GM12878 (cell line): Measurements from ENCODE around the gene CACNA1G. TPM values are rescaled to one million over a fixed set of nuclear protein-coding genes. Genes with fewer than 3 reads are reported as not detected.

Experiments used
- ATAC-seq: fragments of 200-7000 bp; cut with Tn5 transposase; 3 replicates; pipeline ENCODE4 v1.9.1; 2020; ENCODE audit warnings: mild to moderate bottlenecking, moderate library complexity
- BruUV-seq: library from RNA; stranded (reverse); fragments of 400-500 nt; replicated peaks from 2 replicates; lab custom pipeline; 2021; lab: Mats Ljungman, UMichigan
- CTCF ChIA-PET: fragments of 300-600 bp; sonication (Branson Sonifier 250); formaldehyde crosslinking; extraction: SDS; loops from one replicate; lab custom pipeline; 2021; ENCODE audit warnings: inconsistent platforms; lab: Yijun Ruan, JAX
- POLR2A ChIA-PET: fragments of 350-600 bp; formaldehyde crosslinking; extraction: SDS; loops from one replicate; lab custom pipeline; 2021; ENCODE audit warnings: inconsistent platforms; lab: Charles Lee
- RAD21 ChIA-PET: fragments of 300-600 bp; sonication (Branson Sonifier 250); formaldehyde crosslinking; loops from one replicate; lab custom pipeline; 2023; ENCODE audit warnings: antibody characterized with exemption; ENCODE audit not compliant: unreplicated experiment; lab: Charles Lee
- SMC1A ChIA-PET: fragments of 300-600 bp; sonication (Branson Sonifier 250); formaldehyde crosslinking; loops from one replicate; lab custom pipeline; 2023; ENCODE audit not compliant: unreplicated experiment, uncharacterized antibody; lab: Charles Lee
- DNase-seq: peaks from one replicate; pipeline ENCODE4 v3.0.0-alpha.2; 2011; ENCODE audit warnings: low read depth, low spot score
- FAIRE-seq: peaks from 3 replicates; lab custom pipeline; 2011; peaks lifted over from hg19 to GRCh38; lab: Jason Lieb, UNC
- H2AFZ ChIP-seq: 2 replicates; pipeline ENCODE4 v1.6.0; 2011; ENCODE audit warnings: low read depth, low read length, control low read depth; ENCODE audit not compliant: control insufficient read depth
- H3K27ac ChIP-seq: 2 replicates; pipeline ENCODE4 v1.5.1; 2011; ENCODE audit warnings: control low read depth; ENCODE audit not compliant: control insufficient read depth, insufficient read depth
- H3K27me3 ChIP-seq, 2 experiments: replicated peaks in 1 of 2; 2 replicates each; pipeline versions ENCODE4 v1.6.0 to v1.6.1; 2011; ENCODE audit warnings: low read length in 1 of 2; ENCODE audit not compliant: control insufficient read depth in 2 of 2, insufficient read depth in 2 of 2
- H3K36me3 ChIP-seq, 2 experiments: 2 replicates each; pipeline ENCODE4 v1.5.1; 2011; ENCODE audit warnings: low read length in 1 of 2; ENCODE audit not compliant: control insufficient read depth in 2 of 2, insufficient read depth in 2 of 2
- H3K4me1 ChIP-seq: 2 replicates; pipeline ENCODE4 v1.6.1; 2011; ENCODE audit warnings: mild to moderate bottlenecking, low read length, moderate library complexity, mixed read lengths; ENCODE audit not compliant: control insufficient read depth, insufficient read depth
- H3K4me2 ChIP-seq: 2 replicates; pipeline ENCODE4 v1.6.0; 2011; ENCODE audit warnings: control low read depth; ENCODE audit not compliant: control insufficient read depth, insufficient read depth
- H3K4me3 ChIP-seq: fragments of 200-600 bp; sonication (generic); 2 replicates; pipeline ENCODE4 v1.5.1; 2016
- H3K79me2 ChIP-seq: 2 replicates; pipeline ENCODE4 v1.6.0; 2011; ENCODE audit warnings: low read length; ENCODE audit not compliant: control insufficient read depth, insufficient read depth
- H3K9ac ChIP-seq: 2 replicates; pipeline ENCODE4 v1.8.0; 2011; ENCODE audit warnings: low read length, control low read depth, mixed read lengths; ENCODE audit not compliant: control insufficient read depth, insufficient read depth
- H3K9me3 ChIP-seq: replicated peaks from 3 replicates; pipeline ENCODE4 v1.5.1; 2011; ENCODE audit warnings: mild to moderate bottlenecking, low read length; ENCODE audit not compliant: control insufficient read depth, insufficient read depth
- H4K20me1 ChIP-seq: 2 replicates; pipeline ENCODE4 v1.6.0; 2011; ENCODE audit not compliant: control insufficient read depth, insufficient read depth
- BRCA1 ChIP-seq: IDR thresholded peaks from 2 replicates; pipeline ENCODE4 v1.6.1; 2011; ENCODE audit warnings: low read depth, low read length, improper control_type of control experiment
- CBFB ChIP-seq: IDR thresholded peaks from 2 replicates; pipeline ENCODE4 v1.6.1; 2016; ENCODE audit warnings: antibody characterized with exemption, low read depth
- CBX3 ChIP-seq: fragments of 200-600 bp; sonication (generic); IDR thresholded peaks from 2 replicates; pipeline ENCODE4 v1.6.1; 2016; ENCODE audit warnings: low read depth, borderline replicate concordance
- ESRRA ChIP-seq: IDR thresholded peaks from 2 replicates; pipeline ENCODE4 v1.6.1; 2012; ENCODE audit warnings: mild to moderate bottlenecking, low read length, improper control_type of control experiment
- KAT2A ChIP-seq: conservative IDR thresholded peaks from 2 replicates; pipeline ENCODE4 v1.6.1; 2011; ENCODE audit warnings: low read depth, low read length; ENCODE audit not compliant: control insufficient read depth
- MEF2A ChIP-seq: IDR thresholded peaks from 2 replicates; pipeline ENCODE4 v1.6.1; 2011; ENCODE audit warnings: low read depth, mild to moderate bottlenecking, low read length, moderate library complexity; ENCODE audit not compliant: insufficient read depth
- NFYB ChIP-seq: IDR thresholded peaks from 2 replicates; pipeline ENCODE4 v1.6.1; 2011; ENCODE audit warnings: low read depth, mild to moderate bottlenecking, low read length, improper control_type of control experiment, moderate library complexity; ENCODE audit not compliant: insufficient read depth
- NR2F1 ChIP-seq: fragments of 450-650 bp; conservative IDR thresholded peaks from 2 replicates; pipeline ENCODE4 v1.6.1; 2017; ENCODE audit warnings: mild to moderate bottlenecking
- PKNOX1 ChIP-seq: fragments of 450-650 bp; IDR thresholded peaks from 2 replicates; pipeline ENCODE4 v1.6.1; 2016; ENCODE audit warnings: mild to moderate bottlenecking
- RAD21 ChIP-seq: IDR thresholded peaks from 2 replicates; pipeline ENCODE4 v1.6.1; 2011; ENCODE audit warnings: mild to moderate bottlenecking, low read depth, low read length, moderate library complexity; ENCODE audit not compliant: insufficient read depth
- TARDBP ChIP-seq: IDR thresholded peaks from 2 replicates; pipeline ENCODE4 v1.6.1; 2016; ENCODE audit warnings: borderline replicate concordance
- TCF7 ChIP-seq: IDR thresholded peaks from 2 replicates; pipeline ENCODE4 v1.6.1; 2014; ENCODE audit warnings: antibody characterized with exemption, borderline replicate concordance
- WRNIP1 ChIP-seq: IDR thresholded peaks from 2 replicates; pipeline ENCODE4 v1.6.1; 2011; ENCODE audit warnings: low read depth, low read length, improper control_type of control experiment, borderline replicate concordance
- ZNF217 ChIP-seq: fragments of 450-650 bp; IDR thresholded peaks from 2 replicates; pipeline ENCODE4 v1.6.1; 2017; ENCODE audit warnings: antibody characterized with exemption, mild to moderate bottlenecking
- WGBS: methylation state at CpG from one replicate; pipeline ENCODE4 v1.1.6; 2016; ENCODE audit warnings: low lambda C conversion rate; ENCODE audit not compliant: insufficient replicate concordance, insufficient coverage; ENCODE audit errors: missing lambda C conversion rate; 5-methylcytosine and 5-hydroxymethylcytosine counted together
- in situ Hi-C: fragments of 300-500 bp; cut with MboI; formaldehyde crosslinking; loops from 9 replicates; pipeline ENCODE4 v1.14.3; 2018; ENCODE audit warnings: mixed read lengths
- intact Hi-C: fragments of 100-400 bp; cut with micrococcal nuclease; formaldehyde crosslinking; loops from one replicate; pipeline ENCODE4 v1.14.2; 2022; ENCODE audit not compliant: unreplicated experiment
- polyA plus RNA-seq, 11 experiments: library from polyadenylated mRNA; depleted of rRNA in 4 of 11; unstranded in 6 of 11; stranded (reverse) in 5 of 11; fragments of >200 nt; fragmentation: Nextera tagmentation in 4 of 11; fragmentation: Illumina TruSeq in 1 of 11; extraction: Ambion mirVana in 4 of 11; extraction: Trizol in 1 of 11; gene quantifications; 1 replicate in 1 of 11; 2 replicates in 10 of 11; pipeline versions ENCODE4 v1.2.1 to v1.2.3, GENCODE V29; 2011 to 2016; ENCODE audit warnings: inconsistent platforms in 2 of 11, missing spikeins in 2 of 11, low read depth in 1 of 11
- total RNA-seq, 4 experiments: library from RNA; depleted of rRNA in 3 of 4; stranded (reverse); fragments of >200 nt in 3 of 4; fragmentation: Illumina TruSeq in 1 of 4; extraction: Trizol in 1 of 4; gene quantifications; 2 replicates each; pipeline versions ENCODE4 v1.2.1 to v1.2.3, GENCODE V29; 2013 to 2021

The CACNA1G gene
- total and polyA plus RNA-seq, 10 of the 15 experiments (the other 5 are each of a cell fraction or from before 2014, with no cell fraction given), result 0.03 to 0.15 TPM; not detected in 8

DNA sequence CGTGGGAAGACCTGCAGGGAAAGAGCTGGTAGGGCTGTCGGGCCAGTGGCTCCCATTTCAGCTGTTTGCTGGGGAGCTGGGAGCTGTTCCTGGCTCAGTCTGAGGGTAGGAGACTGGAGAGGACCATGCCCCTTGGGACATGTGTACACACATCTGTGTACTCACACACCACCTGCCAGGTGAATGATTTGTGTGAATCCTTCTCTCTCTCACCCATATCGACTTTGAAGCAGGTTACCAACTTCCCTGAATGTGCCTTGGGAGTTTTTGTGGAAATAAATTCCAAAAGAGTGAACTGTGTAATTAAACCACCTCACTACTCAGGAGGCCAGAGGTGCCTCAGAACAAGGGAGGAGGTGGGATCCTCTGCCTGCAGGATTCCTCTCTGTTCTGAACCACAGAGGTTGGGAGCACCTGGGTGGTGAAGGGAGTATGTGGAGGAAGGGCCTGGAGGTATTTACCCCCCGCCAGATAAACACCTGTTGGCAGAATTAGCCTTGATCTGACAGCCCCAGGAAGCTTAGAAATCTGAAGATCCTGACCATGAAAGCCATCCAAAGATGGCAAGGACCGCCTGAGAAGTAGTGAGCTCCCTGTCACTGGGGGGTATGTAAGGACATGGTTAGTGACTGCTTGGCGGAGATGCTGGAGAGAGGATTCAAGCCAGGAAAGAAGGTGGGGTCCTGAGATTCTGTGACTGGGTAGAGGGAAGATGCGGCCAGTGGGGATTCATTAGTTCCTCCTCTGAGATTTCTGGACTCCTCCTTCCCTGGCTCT is 77.5 kb downstream of the CACNA1G start (continued):
- no peak for TF ChIP-seq MEF2A
- TF ChIP-seq PKNOX1, result no peak
- TF ChIP-seq TARDBP, result no peak

GRCh38 chr17:50638606-50638965 is 78.1 kb downstream of the CACNA1G start:
- 15% methylated on average over 2 of the region's 2 CpGs for WGBS
- no peaks in the 10 kb centered on the region for H4K20me1 ChIP-seq
- intact Hi-C loops, result no loop called here
- H3K27ac ChIP-seq, result no peak overlapping the region
- no peaks in the 10 kb centered on the region for H3K36me3 ChIP-seq
- ATAC-seq (no peak), DNase-seq (no peak), FAIRE-seq (no peak)
- no peak overlapping the region for H3K9ac ChIP-seq
- H3K9me3 ChIP-seq, result no peaks in the 10 kb centered on the region
- ChIA-PET RAD21 (interaction anchor here (0.7 kb wide), 1 partner anchor 58 kb away, joined by 3 read pairs; no protein-coding TSS in a partner anchor), SMC1A (interaction anchor here (0.7 to 3.8 kb wide), 2 partner anchors 15 to 57 kb away, joined by 3 to 17 read pairs; no protein-coding TSS in a partner anchor), CTCF (interaction anchor here (0.6 to 17.1 kb wide), 5 partner anchors 10 to 64 kb away, joined by 3 to 211 read pairs (median 3); no protein-coding TSS in a partner anchor), POLR2A (interaction anchor here (0.9 kb wide), 1 partner anchor 11 kb away, joined by 3 read pairs; no protein-coding TSS in a partner anchor)
- BruUV-seq, result no TSS peak
- no peaks in the 10 kb centered on the region; a peak in 2 of 4 replicates for H3K27me3 ChIP-seq
- H3K79me2 ChIP-seq, result no peaks in the 10 kb centered on the region; the same call in 1 of the 2 replicates
- H3K4me1 ChIP-seq, result peaks cover 4% of the 10 kb centered on the region; the same call in 1 of the 2 replicates
- no peak overlapping the region for H2AFZ ChIP-seq
- H3K4me3 ChIP-seq, result no peak overlapping the region
- in situ Hi-C loops, result no loop called here
- TF ChIP-seq CBFB, result no peak
- TF ChIP-seq NR2F1, result no peak
- TF ChIP-seq BRCA1, result no peak
- TF ChIP-seq CBX3, result no peak
- no peak for TF ChIP-seq ESRRA
- TF ChIP-seq NFYB, result no peak
- TF ChIP-seq RAD21, result no peak
- TF ChIP-seq KAT2A, result no peak
- TF ChIP-seq TCF7, result no peak
- no peak for TF ChIP-seq ZNF217
- TF ChIP-seq WRNIP1, result no peak
- no peak overlapping the region for H3K4me2 ChIP-seq
